Neutrophil (primary cell): ENCODE measurements around the gene NAGLU.

Experiments
- H3K27ac ChIP-seq: fragments of 200-600 bp; sonication (generic); 2 replicates; pipeline ENCODE4 v1.5.1; 2016; ENCODE audit warnings: mild to moderate bottlenecking, moderate library complexity
- H3K27me3 ChIP-seq: fragments of 200-600 bp; sonication (generic); 2 replicates; pipeline ENCODE4 v1.6.0; 2016; ENCODE audit warnings: mild to moderate bottlenecking
- H3K36me3 ChIP-seq: fragments of 200-600 bp; sonication (generic); 2 replicates; pipeline ENCODE4 v1.5.1; 2017
- H3K4me1 ChIP-seq, 2 experiments: fragments of 200-600 bp in 1 of 2; sonication (generic) in 1 of 2; 1 replicate in 1 of 2; 2 replicates in 1 of 2; pipeline versions ENCODE4 v1.5.1 to v1.6.1; 2013 to 2016; ENCODE audit warnings: low read depth in 1 of 2, low read length in 1 of 2, mild to moderate bottlenecking in 1 of 2, moderate library complexity in 1 of 2; ENCODE audit not compliant: control insufficient read depth in 1 of 2, insufficient read depth in 1 of 2
- H3K4me3 ChIP-seq, 2 experiments: fragments of 200-600 bp in 1 of 2; sonication (generic) in 1 of 2; 1 replicate in 1 of 2; 2 replicates in 1 of 2; pipeline ENCODE4 v1.5.1; 2013 to 2016; ENCODE audit warnings: low read depth in 1 of 2, low read length in 1 of 2, mild to moderate bottlenecking in 1 of 2, moderate library complexity in 1 of 2
- H3K9me3 ChIP-seq: fragments of 200-600 bp; sonication (generic); 2 replicates; pipeline ENCODE4 v1.5.1; 2016
- CTCF ChIP-seq: fragments of 200-600 bp; sonication (generic); IDR thresholded peaks from 2 replicates; pipeline ENCODE4 v1.5.1; 2016; ENCODE audit warnings: antibody characterized with exemption

Gene NAGLU

GRCh38 chr17:42509841-42510240 lies 26.2 kb upstream of the NAGLU start:
- no peak for TF ChIP-seq CTCF
- H3K9me3 ChIP-seq = no peaks in the 10 kb centered on the region
- no peaks in the 10 kb centered on the region for H3K27me3 ChIP-seq
- H3K36me3 ChIP-seq = peaks cover 97% of the 10 kb centered on the region
- H3K4me3 ChIP-seq = no peak overlapping the region
- H3K27ac ChIP-seq = no peak overlapping the region
- no peaks in the 10 kb centered on the region for H3K4me1 ChIP-seq

GRCh38 chr17:42512246-42512645 lies 23.8 kb upstream of the NAGLU start:
- Histone ChIP-seq H3K9me3 (no peaks in the 10 kb centered on the region), H3K4me1 (peaks cover 11 to 12% of the 10 kb centered on the region in 2 experiments), H3K36me3 (peaks cover 97% of the 10 kb centered on the region), H3K4me3 (no peak overlapping the region), H3K27me3 (no peaks in the 10 kb centered on the region), H3K27ac (no peak overlapping the region)
- no peak for TF ChIP-seq CTCF

GRCh38 chr17:42512733-42513251 lies 23.2 kb upstream of the NAGLU start:
- H3K4me3 ChIP-seq = no peak overlapping the region
- no peaks in the 10 kb centered on the region for H3K27me3 ChIP-seq
- no peak overlapping the region for H3K27ac ChIP-seq
- H3K4me1 ChIP-seq = peaks cover 17% of the 10 kb centered on the region in 2 experiments
- TF ChIP-seq CTCF = no peak
- H3K9me3 ChIP-seq = no peaks in the 10 kb centered on the region
- H3K36me3 ChIP-seq = peaks cover 96% of the 10 kb centered on the region

GRCh38 chr17:42513686-42514085 lies 22.4 kb upstream of the NAGLU start:
- Histone ChIP-seq H3K4me1 (peaks cover 26% of the 10 kb centered on the region in 2 experiments), H3K9me3 (no peaks in the 10 kb centered on the region), H3K36me3 (peaks cover 94% of the 10 kb centered on the region), H3K27ac (no peak overlapping the region), H3K27me3 (no peaks in the 10 kb centered on the region), H3K4me3 (no peak overlapping the region)
- TF ChIP-seq CTCF = no peak

- Histone ChIP-seq H3K27ac (no peak overlapping the region), H3K9me3 (no peaks in the 10 kb centered on the region), H3K27me3 (no peaks in the 10 kb centered on the region), H3K4me1 (peaks cover 32% of the 10 kb centered on the region in 2 experiments), H3K36me3 (peaks cover 93% of the 10 kb centered on the region), H3K4me3 (no peak overlapping the region)
- no peak for TF ChIP-seq CTCF
These were observed 21.8 kb upstream of the NAGLU start for GRCh38 chr17:42514279-42514678.

- Histone ChIP-seq H3K9me3 (no peaks in the 10 kb centered on the region), H3K36me3 (peaks cover 92% of the 10 kb centered on the region), H3K27ac (no peak overlapping the region), H3K27me3 (no peaks in the 10 kb centered on the region), H3K4me3 (no peak overlapping the region), H3K4me1 (peaks cover 38% of the 10 kb centered on the region in 2 experiments)
- TF ChIP-seq CTCF = no peak
These were observed 21.2 kb upstream of the NAGLU start for GRCh38 chr17:42514867-42515266.
